Germinal center (tissue), 1 donor: ENCODE results near the gene RBMS2.
"Not testable (repeated sequence)": the region's sequence is repeated elsewhere in the genome, so short reads cannot be mapped to it uniquely, and the experiment has no call there.

Experiments
- DNase-seq: peaks from one replicate; pipeline ENCODE4 v3.0.0; 2012; ENCODE audit warnings: mixed read lengths, low spot score

Gene RBMS2, protein sequence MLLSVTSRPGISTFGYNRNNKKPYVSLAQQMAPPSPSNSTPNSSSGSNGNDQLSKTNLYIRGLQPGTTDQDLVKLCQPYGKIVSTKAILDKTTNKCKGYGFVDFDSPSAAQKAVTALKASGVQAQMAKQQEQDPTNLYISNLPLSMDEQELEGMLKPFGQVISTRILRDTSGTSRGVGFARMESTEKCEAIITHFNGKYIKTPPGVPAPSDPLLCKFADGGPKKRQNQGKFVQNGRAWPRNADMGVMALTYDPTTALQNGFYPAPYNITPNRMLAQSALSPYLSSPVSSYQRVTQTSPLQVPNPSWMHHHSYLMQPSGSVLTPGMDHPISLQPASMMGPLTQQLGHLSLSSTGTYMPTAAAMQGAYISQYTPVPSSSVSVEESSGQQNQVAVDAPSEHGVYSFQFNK

DNA sequence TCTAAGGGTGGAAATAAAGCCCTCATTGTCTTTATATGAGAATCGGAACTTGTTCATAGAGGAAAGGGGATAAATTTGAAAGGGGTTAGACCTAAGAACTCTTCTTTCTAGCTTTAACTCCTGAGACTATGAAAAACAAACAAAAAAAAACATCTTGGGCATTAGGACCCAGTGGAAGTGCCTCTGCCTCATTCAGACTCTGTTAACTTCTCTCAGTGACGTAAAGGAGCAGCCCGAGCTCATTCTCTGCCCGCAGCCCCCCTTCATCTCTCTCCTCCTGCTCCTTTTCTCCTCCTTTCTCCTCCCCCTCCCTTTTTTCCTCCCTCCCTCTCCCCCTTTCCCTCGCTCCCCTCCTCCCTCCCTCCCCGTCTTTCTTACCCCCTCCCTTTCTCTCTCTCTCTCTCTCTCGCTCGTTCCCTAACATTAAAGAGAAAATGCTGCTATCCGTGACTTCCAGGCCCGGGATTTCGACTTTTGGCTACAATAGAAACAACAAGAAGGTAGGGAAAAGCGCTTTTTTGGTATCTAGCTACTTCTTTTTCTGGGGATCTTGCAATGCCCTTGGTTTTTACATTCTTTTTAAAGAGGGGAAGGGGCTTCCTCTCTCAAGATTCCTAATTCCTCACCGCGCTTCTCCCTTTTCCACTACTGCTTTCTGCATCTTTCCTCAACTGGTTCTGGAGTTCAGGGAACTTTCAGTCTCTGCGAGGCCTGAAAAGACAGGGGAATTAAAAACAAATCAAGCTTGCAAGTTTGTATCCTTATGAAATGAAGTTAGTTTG is at the start of gene RBMS2:
Gene RBMS2, plus strand, starts transcription at position 231 of the 782 bp plus-strand sequence. Its CDS starts 204 bp downstream, at position 435.
- no peak for DNase-seq

DNA sequence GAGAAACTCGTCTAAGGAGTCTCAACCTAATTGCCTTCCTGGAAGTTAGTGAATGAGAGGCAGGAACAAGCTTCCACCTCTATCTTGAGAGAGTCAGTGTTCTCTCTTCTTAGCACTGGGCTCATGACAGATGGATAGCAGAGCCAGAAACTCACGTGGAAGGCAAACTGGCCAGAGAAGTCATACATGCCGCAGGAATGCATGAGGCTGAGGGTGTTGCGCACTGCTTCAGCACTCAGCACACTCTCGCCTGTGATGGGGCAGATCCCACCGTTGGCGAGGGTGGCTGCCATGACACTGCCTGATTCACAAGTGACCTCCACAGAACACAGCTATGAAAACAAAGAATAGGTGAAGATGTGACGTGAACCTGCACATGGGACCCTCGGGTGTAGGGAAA is 47.2 kb upstream of the RBMS2 start:
- no peak for DNase-seq

DNA sequence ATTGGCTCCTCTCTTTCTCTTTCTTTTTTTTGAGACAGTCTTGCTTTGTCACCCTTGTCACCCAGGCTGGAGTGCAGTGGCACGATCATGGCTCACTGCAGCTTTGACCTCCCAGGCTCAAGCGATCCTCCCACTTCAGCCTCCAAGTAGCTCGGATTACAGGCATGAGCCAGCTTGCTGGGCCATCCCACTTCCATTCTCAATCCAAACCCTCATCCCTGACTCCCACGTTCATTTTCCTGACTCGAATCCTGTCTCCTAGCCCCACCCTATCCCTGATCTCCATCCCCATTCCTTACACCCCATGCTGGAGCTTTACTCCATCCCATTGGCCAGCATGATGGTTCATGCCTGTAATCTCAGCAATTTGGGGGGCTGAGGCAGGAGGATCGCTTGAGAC is 45.5 kb upstream of the RBMS2 start:
- DNase-seq, result no peak

- no peak for DNase-seq
These were observed 44.6 kb upstream of the RBMS2 start for GRCh38 chr12:56476972-56477432.

- no peak for DNase-seq
These were observed 43.9 kb upstream of the RBMS2 start for GRCh38 chr12:56477521-56478225.

GRCh38 chr12:56479625-56480024 is 42.0 kb upstream of the RBMS2 start:
- DNase-seq, result no peak

GRCh38 chr12:56484566-56484965 is 37.1 kb upstream of the RBMS2 start:
- no peak for DNase-seq

DNA sequence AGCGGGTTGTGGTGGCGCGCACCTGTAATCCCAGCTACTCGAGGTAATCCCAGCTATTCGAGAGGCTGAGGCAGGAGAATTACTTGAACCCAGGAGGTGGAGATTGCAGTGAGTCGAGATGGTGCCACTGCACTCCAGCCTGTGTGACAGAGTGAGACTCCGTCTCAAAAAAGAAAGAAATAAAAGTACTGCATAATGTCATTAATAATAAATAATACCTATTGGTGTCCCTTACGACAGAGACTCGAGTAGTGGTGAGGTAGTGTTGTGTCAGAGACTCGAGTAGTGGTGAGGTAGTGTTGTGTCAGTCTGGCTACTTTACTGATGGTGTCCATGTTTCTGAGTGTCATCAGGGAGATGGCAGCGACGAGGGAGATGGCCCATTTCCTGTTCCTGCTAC is 34.9 kb upstream of the RBMS2 start:
- DNase-seq, result no peak

- peak; percentile 23 for DNase-seq
These were observed 34.1 kb upstream of the RBMS2 start for GRCh38 chr12:56487448-56488040.

GRCh38 chr12:56488041-56488955 is 33.3 kb upstream of the RBMS2 start, which contains the start of gene GLS2:
TSS of gene GLS2 (minus strand) at chr12:56488161. CDS start at chr12:56488118, 43 bp downstream.
- peak; percentile 88 for DNase-seq

DNA sequence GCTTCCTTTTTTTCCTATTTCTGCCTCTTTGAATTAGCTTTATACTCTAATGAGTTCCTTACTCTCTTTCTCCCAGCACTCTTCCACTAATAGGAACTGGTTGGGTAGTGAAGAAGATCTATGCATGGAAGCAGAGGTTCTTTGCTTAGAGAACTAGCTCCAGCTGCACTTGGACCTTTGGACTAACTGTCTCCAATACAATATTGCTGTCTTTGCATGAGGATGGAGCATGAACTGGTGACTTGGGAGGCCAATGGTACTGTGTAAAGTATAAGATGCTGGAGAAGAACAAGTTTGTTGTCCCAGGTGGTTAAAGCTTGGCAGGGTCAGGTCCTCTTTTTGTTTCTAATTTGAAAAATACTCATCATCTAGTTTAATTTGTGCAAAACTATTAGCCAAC is 31.3 kb upstream of the RBMS2 start:
- DNase-seq, result no peak

- DNase-seq, result not testable (repeated sequence)
These were observed 28.1 kb upstream of the RBMS2 start for GRCh38 chr12:56493409-56494105.

GRCh38 chr12:56494106-56494415 is 27.6 kb upstream of the RBMS2 start:
- not testable (repeated sequence) for DNase-seq

- not testable (repeated sequence) for DNase-seq
These were observed 27.1 kb upstream of the RBMS2 start for GRCh38 chr12:56494481-56494880.

DNA sequence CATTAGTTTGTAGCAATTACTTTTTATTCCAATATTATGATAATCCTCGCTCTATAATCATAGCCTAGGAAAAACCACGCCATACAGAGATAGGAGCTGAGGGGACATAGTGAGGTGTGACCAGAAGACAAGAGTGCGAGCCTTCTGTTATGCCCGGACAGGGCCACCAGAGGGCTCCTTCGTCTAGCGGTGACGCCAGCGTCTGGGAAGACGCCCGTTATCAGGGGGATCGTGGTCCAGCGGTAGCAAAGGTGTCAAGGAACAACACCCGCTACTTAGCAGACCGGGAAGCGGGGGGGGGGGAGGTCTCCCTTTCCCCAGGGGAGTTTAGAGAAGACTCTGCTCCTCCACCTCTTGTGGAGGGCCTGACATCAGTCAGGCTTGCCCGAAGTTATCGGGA is 24.9 kb upstream of the RBMS2 start:
- peak; percentile 5 for DNase-seq

- DNase-seq, result not testable (repeated sequence)
These were observed 23.3 kb upstream of the RBMS2 start for GRCh38 chr12:56498126-56498902.

- not testable (repeated sequence) for DNase-seq
These were observed 22.2 kb upstream of the RBMS2 start for GRCh38 chr12:56499452-56499851.

- not testable (repeated sequence) for DNase-seq
These were observed 21.7 kb upstream of the RBMS2 start for GRCh38 chr12:56499879-56500278.

DNA sequence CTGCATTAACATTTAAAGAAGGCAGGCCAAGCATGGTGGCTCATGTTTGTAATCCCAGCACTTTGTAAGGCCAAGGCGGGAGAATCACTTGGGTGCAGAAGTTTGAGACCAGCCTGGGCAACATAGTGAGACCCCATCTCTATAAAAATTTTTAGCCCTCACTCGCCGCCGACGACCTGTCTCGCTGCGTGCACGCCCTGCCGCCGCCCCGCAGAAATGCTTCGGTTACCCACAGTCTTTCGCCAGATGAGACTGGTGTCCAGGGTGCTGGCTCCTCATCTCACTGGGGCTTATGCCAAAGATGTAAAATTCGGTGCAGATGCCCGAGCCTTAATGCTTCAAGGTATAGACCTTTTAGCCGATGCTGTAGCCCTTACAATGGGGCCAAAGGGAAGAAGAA is 10.8 kb upstream of the RBMS2 start:
- no peak for DNase-seq

DNA sequence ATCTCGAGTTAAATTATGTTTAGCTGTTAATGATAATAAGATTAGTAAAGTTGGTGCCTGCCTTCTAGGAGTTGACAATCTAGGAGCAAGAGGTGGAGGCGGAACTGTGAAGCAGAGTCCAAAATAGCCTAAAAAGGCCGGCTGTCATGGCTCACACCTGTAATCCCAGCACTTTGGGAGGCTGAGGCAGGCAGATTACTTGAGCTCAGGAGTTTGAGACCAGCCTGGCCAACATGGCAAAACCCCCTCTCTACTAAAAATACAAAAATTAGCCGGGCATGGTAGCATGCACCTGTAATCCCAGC is 7.7 kb upstream of the RBMS2 start:
- not testable (repeated sequence) for DNase-seq
